Stimulated activated CD4-positive, alpha-beta T cell treated with anti-CD3 and anti-CD28 coated beads, Interleukin-1b, Interleukin-23, amount 100 ng/mL, for 4 hours (primary cell): ENCODE measurements around the gene COX6A1.

Experiments
- DNase-seq, 2 donors: peaks; one replicate each; pipeline ENCODE4 v3.0.0-alpha.2; 2020; ENCODE audit warnings: low read depth in 2 of 2

COX6A1 gene

DNA sequence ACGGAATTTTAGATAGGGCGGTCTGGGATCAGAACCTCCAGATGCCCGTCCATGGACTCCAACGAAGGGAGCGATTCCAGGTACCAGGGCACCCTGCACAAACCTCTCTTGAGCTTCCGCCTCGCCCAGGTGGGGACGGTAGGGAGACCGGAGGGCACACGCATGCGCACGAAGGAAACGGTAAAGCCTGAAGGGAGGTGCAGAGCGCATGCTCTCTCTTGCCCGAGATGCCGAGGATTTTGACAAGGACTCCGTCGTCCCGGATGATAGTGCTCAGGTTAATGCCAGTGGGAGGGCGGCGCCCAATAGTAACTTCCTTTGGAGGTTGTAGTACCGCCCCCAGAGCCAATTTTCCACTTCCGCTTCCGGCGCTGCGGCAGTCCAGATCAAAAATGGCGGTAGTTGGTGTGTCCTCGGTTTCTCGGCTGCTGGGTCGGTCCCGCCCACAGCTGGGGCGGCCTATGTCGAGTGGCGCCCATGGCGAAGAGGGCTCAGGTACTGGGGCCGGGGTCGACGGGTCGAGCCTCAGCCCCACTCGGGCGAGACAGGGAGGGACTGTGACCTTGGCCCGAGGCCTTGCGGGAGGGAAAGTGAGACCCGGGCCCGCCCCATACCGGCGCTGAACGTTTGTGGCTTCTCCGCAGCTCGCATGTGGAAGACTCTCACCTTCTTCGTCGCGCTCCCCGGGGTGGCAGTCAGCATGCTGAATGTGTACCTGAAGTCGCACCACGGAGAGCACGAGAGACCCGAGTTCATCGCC, at the start of gene COX6A1:
Gene COX6A1 (plus strand): TSS at position 379 of the 760 bp plus-strand sequence. CDS start 14 bp downstream, at position 393.
- peak; percentile 91 to 94 for DNase-seq

GRCh38 chr12:120388691-120389481, 49.0 kb upstream of the COX6A1 start:
- DNase-seq: no peak

DNA sequence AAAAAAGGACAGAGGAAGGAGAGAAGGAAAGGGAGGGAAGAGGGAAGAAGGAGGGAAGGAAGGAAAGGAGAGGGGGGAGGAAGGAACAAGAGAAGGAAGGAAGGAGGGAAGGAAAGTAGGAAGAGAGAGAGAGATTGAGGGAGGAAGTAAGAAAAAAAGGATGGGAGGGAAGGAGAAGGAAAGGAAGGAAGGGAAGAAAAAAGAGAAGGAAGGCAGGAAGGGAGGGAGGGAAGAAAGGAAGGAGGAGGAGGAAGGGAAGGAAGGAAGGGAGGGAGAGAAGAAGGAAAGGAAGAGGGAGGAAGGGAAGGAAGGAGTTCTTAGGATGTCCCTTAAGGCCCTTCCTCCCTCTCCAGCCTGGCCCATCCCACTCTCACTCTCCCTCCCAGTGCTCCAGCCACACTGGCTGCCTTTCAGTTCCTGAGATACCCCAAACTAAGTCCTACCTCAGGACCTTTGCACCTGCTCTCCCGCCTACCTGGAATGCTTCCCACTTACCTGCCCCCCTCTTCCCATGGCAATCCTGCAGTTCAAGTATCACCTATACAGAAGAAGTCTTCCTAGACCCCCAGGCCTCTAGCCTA, 47.3 kb upstream of the COX6A1 start:
- no peak for DNase-seq

DNA sequence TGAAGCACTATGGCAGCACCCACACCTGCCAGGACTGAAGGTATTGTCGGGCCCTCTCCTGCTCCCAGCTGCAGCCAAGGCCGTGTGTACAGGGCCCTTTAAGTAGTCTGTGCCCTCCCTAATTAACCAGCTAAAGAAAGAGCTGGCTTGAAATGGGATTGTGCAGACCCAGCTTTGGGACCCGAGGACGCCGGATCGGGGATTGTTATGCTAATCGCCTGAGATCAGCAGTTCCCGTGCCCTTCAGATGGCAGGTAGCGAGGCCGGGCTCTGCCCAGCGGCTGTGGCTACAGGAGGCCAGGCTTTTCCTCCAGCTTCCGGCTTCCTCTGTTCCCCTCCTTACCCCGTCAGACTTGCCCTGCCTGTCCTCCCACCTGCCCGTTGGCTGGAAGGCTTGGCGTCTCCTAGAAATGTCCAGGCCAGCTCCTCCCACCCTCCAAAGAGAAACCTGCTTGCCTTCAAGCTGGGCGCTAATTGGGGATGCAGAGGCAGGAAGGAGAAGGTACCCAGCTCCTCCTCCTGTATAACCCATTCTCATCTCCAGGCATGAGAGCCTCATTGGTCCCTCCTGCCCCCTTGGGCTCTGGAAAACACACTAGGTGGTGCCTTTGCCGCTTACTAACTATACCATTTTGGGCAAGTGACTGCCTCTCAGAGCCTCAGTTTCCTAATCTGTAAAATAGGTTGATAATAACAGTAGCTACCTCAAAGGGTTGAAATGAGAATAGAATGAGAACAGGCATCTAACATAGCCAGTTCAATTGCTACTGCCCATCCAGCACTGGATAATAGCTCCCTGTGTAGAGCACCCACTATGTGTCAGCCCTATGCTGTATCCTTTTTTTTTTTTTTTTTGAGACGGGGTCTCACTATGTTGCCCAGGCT, 43.2 kb upstream of the COX6A1 start:
- no peak for DNase-seq

DNA sequence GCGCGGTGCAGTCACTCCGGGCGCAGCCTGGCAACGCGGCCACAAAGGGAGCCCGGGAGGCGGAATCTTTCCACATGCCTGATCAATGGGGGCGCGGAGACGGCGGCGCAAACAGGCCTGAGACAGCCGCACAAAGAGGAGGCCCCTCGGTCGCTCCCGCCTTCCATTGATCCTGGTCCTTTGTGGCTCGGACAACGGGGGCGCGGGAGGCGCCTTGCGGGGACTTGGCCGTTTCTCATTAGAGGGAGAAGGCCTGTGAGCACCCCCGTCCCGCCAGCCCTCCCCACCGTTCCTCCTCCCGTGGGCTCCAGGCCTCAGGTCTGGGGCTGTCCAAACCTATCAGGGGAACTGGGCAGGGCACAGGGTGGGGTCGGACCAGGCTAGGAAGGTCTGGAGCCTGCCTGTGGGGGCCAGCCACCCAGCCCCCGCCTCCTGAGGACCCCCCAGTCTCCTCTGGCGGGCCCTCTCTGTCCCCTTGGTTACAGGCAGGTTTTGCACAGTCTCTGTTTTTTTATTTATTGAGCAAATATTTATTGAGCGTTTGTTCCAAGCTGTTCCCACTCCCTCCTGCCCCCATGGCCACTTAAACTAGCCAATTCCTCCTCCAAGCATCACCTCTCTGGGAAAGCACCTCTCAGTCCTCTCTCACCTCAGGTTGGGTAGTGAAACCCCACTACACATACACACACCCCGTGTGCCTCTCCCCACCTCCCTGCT, 39.9 kb upstream of the COX6A1 start:
- no peak for DNase-seq

DNA sequence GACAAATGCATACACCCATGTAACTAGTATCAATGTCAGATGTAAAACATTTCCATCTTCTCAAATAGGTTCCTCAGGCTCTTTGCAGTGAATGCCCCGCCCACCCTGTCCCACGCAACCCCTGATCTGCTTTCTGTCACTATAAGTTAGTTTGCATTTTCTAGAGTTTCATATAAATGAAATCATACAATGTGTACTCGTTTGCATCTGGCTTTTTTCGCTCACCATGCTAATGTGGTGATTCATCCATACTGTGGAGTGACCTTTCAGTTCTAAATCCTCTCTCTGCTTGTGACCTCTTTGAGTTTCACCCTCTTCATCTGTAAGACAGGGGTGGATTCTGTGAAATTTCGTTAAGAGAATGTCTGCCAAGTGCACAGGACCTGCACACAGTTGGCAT, 38.4 kb upstream of the COX6A1 start:
- DNase-seq: no peak

- DNase-seq: no peak
Measured at GRCh38 chr12:120402217-120402616, 35.7 kb upstream of the COX6A1 start.

- no peak for DNase-seq
Measured at GRCh38 chr12:120403869-120404268, 34.0 kb upstream of the COX6A1 start.

- no peak for DNase-seq
Measured at GRCh38 chr12:120404271-120404670, 33.6 kb upstream of the COX6A1 start.

GRCh38 chr12:120406069-120406468, 31.8 kb upstream of the COX6A1 start:
- DNase-seq: no peak

DNA sequence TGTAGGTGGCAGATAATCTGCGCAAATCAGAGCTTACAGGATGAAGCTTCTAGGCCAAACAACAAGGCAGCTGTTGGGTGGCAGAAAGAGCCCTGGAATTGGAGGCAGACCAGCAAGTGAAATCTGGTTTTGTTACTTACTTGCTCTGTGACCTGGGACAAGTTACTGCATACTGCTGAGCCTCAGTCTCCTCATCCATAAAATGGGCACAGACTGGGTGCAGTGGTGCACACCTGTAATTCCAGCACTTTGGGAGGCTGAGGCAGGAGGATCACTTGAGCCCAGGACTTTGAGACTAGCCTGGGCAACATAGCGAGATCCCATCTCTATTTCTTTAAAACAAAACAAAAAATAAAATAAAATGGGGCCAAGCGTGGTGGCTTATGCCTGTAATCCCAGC, 31.4 kb upstream of the COX6A1 start:
- DNase-seq: no peak

DNA sequence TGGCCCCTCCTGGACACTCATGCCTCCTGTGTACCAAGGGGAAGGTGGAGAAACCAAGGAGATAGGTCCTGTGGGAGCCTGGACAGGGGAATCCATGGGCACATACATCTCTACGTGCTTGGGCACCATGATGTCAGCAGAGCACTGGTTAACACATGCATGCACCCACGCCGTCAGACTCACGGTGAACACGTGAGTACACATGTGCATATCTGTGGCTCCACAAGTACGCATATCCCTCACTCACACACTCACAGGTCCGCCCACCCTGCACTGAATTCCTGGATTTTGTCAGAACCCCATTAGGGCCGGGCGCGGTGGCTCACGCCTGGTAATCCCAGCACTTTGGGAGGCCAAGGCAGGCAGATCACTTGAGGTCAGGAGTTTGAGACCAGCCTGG, 29.1 kb upstream of the COX6A1 start:
- no peak for DNase-seq

DNA sequence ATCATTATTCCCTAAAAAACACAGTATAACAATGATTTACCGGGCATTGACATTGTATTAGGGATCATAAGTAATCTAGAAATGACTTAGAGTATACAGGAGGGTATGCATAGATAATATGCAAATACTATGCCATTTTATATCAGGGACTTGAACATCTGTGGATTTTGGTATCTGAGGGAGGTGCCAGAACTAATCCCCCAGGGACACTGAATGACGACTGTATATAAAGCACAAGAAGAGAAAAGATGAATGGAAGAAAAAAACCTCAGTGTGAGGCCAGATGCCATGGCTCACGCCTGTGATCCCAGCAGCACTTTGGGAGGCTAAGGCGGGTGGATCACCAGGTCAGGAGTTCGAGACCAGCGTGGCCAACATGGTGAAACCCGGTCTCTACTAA, 25.5 kb upstream of the COX6A1 start:
- no peak for DNase-seq

GRCh38 chr12:120413901-120414695, 23.8 kb upstream of the COX6A1 start:
- DNase-seq: no peak

DNA sequence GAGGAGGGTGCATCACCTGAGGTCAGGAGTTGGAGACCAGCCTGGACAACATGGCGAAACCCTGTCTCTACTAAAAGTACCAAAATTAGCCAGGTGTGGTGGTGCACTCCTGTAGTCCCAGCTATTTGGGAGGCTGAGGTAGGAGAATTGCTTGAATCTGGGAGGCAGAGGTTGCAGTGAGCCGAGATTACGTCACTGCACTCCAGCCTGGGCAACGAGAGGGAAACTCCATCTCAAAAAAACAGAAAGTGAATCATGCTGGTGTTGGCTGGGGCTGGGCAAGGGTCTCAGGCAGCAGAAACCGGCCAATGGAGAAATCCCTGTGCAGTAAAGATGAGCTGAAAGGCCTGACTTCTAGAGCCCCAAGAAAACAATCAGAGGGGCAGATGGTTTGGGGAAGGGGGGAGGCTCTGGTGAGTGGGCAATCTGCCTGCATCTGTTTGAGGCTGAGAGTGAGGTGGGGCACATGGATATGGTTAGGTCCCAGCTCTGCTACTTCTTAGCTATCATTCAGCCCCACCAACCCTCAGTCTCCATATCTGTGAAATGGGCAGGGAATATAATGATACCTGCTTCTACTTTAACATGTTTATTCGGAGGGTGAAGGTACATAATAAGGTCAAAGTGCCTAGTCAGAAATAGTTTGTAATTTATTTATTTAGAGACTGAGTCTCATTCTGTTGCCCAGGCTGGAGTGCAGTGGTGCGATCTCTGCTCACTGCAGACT, 21.3 kb upstream of the COX6A1 start:
- no peak for DNase-seq

- DNase-seq: no peak
Measured at GRCh38 chr12:120417917-120418580, 19.9 kb upstream of the COX6A1 start.

DNA sequence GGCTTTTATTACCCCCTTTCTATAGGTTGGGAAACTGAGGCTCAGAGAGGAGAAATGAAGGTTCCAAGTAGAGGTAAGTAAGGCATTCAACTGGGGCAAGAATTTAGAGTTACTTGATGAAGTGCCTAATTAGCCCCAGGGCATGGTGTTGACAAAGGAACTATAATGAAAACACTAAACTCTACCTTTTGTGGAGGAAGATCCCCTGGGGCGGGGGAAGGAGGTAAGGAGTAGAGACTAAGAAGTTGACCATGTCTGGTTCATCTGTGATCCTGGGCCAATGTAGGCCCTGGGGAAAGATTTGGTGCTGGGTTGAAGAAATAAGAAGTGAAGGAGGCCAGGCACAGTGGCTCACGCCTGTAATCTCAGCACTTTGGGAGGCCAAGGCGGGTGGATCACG, 16.2 kb upstream of the COX6A1 start:
- DNase-seq: no peak

DNA sequence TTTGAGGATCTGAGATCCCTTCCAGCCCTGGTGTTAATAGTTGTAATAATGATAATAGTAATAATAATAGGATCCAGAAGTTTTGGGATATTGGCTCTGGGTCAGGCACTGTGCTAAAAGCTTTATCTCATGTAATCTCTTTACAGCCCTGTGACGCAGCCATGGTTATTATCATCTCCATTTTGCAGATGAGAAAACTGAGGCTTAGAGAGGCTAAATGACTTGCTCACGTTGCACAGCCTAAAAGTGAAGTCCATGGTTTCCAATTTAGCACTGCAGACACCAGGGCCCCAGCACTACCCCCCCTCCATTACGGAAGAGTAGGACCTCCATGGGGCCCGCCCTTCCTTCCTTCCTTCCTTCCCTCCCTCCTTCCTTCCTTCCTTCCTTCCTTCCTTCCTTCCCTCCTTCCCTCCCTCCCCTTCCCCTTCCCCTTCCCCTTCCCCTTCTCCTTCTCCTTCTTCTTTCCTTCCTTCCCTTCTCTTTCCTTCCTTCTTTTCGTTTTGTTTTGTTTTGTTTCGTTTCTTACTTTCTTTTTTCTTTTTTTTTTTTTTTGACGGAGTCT, 14.9 kb upstream of the COX6A1 start:
- no peak for DNase-seq

DNA sequence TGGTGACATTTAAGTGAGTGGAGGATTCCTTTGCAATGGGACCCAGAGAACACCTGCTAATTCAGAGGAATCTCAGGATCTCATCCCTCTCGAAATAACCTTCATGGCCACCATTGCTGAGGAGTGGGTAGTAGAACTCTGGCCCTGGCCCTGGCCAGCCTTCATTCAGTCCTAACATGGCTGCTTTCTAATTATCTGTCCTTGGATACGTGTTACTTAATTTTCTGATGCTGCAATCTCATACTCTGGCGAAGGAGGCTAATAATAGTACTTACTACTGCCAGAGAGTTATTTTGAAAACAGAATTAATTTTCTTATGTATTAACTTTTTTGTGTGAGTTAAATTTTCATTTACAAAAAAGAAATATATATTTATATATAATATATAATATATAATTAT, 12.1 kb upstream of the COX6A1 start:
- no peak for DNase-seq
